Right lobe of liver (tissue), 4 donors: ENCODE data around the gene ZNF431.

ENCODE experiments used
- POLR2A ChIP-seq: fragments of 450-650 bp; IDR thresholded peaks from one replicate; pipeline ENCODE4 v1.6.1; 2017; ENCODE audit warnings: antibody characterized with exemption, mild to moderate bottlenecking
- TF ChIP-seq, protein P1 (sequence below), 4 donors: fragments of 200-600 bp in 3 of 4; fragments of 450-650 bp in 1 of 4; IDR thresholded peaks; one replicate each; pipeline versions ENCODE4 v1.5.1 to v1.8.0; 2016 to 2022; ENCODE audit warnings: antibody characterized with exemption in 4 of 4, mild to moderate bottlenecking in 2 of 4
- donor health status: DM: no; HTN: no; CAD: no.
- donor health status: DM: no; HTN: no; CAD: no.
- donor health status: DM: no; HTN: yes; CAD: no.

DNA sequence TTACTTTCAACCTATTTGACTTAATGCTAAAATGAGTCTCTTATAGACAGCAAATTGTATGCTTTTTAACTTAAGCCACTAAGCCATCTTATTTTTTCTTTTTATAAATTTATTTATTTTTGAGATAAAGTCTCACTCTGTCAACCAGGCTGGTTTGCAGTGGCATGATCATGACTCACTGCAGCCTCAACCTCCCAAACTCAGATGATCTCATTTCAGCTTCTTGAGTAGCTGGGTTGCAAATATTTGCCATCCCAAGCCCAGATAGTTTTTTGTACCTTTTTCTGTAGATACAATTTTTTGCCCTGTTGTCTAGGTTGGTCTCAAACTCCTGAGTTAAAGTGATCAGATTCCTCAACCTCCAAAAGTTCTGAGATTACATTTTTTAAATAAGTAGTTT lies 32.7 kb upstream of the ZNF431 start:
- TF ChIP-seq, protein P1, sequence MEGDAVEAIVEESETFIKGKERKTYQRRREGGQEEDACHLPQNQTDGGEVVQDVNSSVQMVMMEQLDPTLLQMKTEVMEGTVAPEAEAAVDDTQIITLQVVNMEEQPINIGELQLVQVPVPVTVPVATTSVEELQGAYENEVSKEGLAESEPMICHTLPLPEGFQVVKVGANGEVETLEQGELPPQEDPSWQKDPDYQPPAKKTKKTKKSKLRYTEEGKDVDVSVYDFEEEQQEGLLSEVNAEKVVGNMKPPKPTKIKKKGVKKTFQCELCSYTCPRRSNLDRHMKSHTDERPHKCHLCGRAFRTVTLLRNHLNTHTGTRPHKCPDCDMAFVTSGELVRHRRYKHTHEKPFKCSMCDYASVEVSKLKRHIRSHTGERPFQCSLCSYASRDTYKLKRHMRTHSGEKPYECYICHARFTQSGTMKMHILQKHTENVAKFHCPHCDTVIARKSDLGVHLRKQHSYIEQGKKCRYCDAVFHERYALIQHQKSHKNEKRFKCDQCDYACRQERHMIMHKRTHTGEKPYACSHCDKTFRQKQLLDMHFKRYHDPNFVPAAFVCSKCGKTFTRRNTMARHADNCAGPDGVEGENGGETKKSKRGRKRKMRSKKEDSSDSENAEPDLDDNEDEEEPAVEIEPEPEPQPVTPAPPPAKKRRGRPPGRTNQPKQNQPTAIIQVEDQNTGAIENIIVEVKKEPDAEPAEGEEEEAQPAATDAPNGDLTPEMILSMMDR (IDR thresholded peaks at IDR 0.05) = no peak
- TF ChIP-seq POLR2A = no peak
